Nephron progenitor cell (in vitro differentiated cells): ENCODE measurements around the gene FAAH.

Experiments
- DNase-seq: peaks from one replicate; pipeline ENCODE4 v3.0.0; 2021
- H3K27ac Mint-ChIP-seq: 2 replicates; pipeline ENCODE4 v1.8.0; 2021; ENCODE audit warnings: mild to moderate bottlenecking, moderate library complexity, mixed read lengths
- H3K27me3 Mint-ChIP-seq: 2 replicates; pipeline ENCODE4 v1.8.0; 2021; ENCODE audit warnings: mild to moderate bottlenecking, low read depth, mixed read lengths; ENCODE audit not compliant: poor library complexity
- H3K36me3 Mint-ChIP-seq: 2 replicates; pipeline ENCODE4 v1.8.0; 2021; ENCODE audit warnings: low read depth, mixed read lengths
- H3K4me1 Mint-ChIP-seq: 2 replicates; pipeline ENCODE4 v1.8.0; 2021; ENCODE audit warnings: mixed read lengths
- H3K4me3 Mint-ChIP-seq: 2 replicates; pipeline ENCODE4 v1.8.0; 2021; ENCODE audit warnings: mild to moderate bottlenecking, moderate library complexity, mixed read lengths
- H3K9me3 Mint-ChIP-seq: 2 replicates; pipeline ENCODE4 v1.8.0; 2021; ENCODE audit warnings: mild to moderate bottlenecking, moderate library complexity, mixed read lengths
- CTCF ChIP-seq: fragments of 200-600 bp; sonication (generic); IDR thresholded peaks from 2 replicates; pipeline ENCODE4 v1.5.0; 2021; ENCODE audit warnings: antibody characterized with exemption

Gene FAAH

GRCh38 chr1:46444466-46444865 lies 50.3 kb downstream of the FAAH start:
- Mint-ChIP-seq H3K4me3 (no peak overlapping the region), H3K4me1 (peaks cover 24% of the 10 kb centered on the region), H3K36me3 (no peaks in the 10 kb centered on the region), H3K27me3 (peaks cover 92% of the 10 kb centered on the region), H3K27ac (no peak overlapping the region), H3K9me3 (no peaks in the 10 kb centered on the region)
- DNase-seq, result no peak
- TF ChIP-seq CTCF, result no peak

GRCh38 chr1:46445773-46446256 lies 51.7 kb downstream of the FAAH start:
- H3K4me1 Mint-ChIP-seq, result peaks cover 24% of the 10 kb centered on the region
- peaks cover 94% of the 10 kb centered on the region for H3K27me3 Mint-ChIP-seq
- H3K36me3 Mint-ChIP-seq, result no peaks in the 10 kb centered on the region
- no peak for DNase-seq
- TF ChIP-seq CTCF, result no peak
- H3K27ac Mint-ChIP-seq, result no peak overlapping the region
- H3K9me3 Mint-ChIP-seq, result no peaks in the 10 kb centered on the region
- no peak overlapping the region for H3K4me3 Mint-ChIP-seq

GRCh38 chr1:46446646-46447498 lies 52.8 kb downstream of the FAAH start:
- TF ChIP-seq CTCF, result peak; percentile 84
- H3K4me3 Mint-ChIP-seq, result peak overlapping the region; percentile 47
- H3K9me3 Mint-ChIP-seq, result no peaks in the 10 kb centered on the region
- no peaks in the 10 kb centered on the region for H3K36me3 Mint-ChIP-seq
- H3K4me1 Mint-ChIP-seq, result peaks cover 24% of the 10 kb centered on the region
- H3K27me3 Mint-ChIP-seq, result peaks cover 97% of the 10 kb centered on the region
- DNase-seq, result peak; percentile 92
- no peak overlapping the region for H3K27ac Mint-ChIP-seq

GRCh38 chr1:46447499-46448108 lies 53.5 kb downstream of the FAAH start:
- Mint-ChIP-seq H3K4me1 (peaks cover 20% of the 10 kb centered on the region), H3K27ac (no peak overlapping the region), H3K27me3 (peaks cover 100% of the 10 kb centered on the region), H3K9me3 (no peaks in the 10 kb centered on the region), H3K36me3 (no peaks in the 10 kb centered on the region), H3K4me3 (peak overlapping the region; percentile 33)
- no peak for DNase-seq
- TF ChIP-seq CTCF, result no peak

- H3K36me3 Mint-ChIP-seq, result no peaks in the 10 kb centered on the region
- peaks cover 100% of the 10 kb centered on the region for H3K27me3 Mint-ChIP-seq
Measured at GRCh38 chr1:46448109-46448911, 54.2 kb downstream of the FAAH start.

More at GRCh38 chr1:46448109-46448911, 54.2 kb downstream of the FAAH start:
- Mint-ChIP-seq H3K27ac (no peak overlapping the region), H3K4me3 (peak overlapping the region; percentile 81), H3K4me1 (peaks cover 22% of the 10 kb centered on the region), H3K9me3 (no peaks in the 10 kb centered on the region)
- DNase-seq, result peak; percentile 50
- TF ChIP-seq CTCF, result no peak
